Gastrocnemius medialis (tissue), 4 donors: ENCODE data around the gene MAPK8IP1. TPM values are rescaled to one million over a fixed set of nuclear protein-coding genes. Genes with fewer than 3 reads are reported as not detected.

Source experiments
- ATAC-seq, 2 donors: fragments of 150-250 bp; one replicate each; pipeline ENCODE4 v1.9.1; 2016
- DNase-seq, 2 donors: peaks; one replicate each; pipeline ENCODE4 v3.0.0-alpha.2; 2019
- H3K27ac ChIP-seq, 4 donors: fragments of 200-600 bp; sonication (generic); 1 replicate in 1 of 4; 2 replicates in 3 of 4; pipeline ENCODE4 v1.5.1; 2016 to 2018; ENCODE audit warnings: mild to moderate bottlenecking in 2 of 4, moderate library complexity in 1 of 4
- H3K27me3 ChIP-seq, 3 donors: fragments of 200-600 bp; sonication (generic) in 2 of 3; 1 replicate in 1 of 3; 2 replicates in 2 of 3; pipeline versions ENCODE4 v1.5.1 to v1.6.0; 2016 to 2019; ENCODE audit warnings: mild to moderate bottlenecking in 1 of 3, moderate library complexity in 1 of 3
- H3K36me3 ChIP-seq, 2 donors: fragments of 200-600 bp; sonication (generic) in 1 of 2; one replicate each; pipeline ENCODE4 v1.5.1; 2017 to 2018
- H3K4me1 ChIP-seq, 2 donors: fragments of 200-600 bp; sonication (generic) in 1 of 2; one replicate each; pipeline ENCODE4 v1.5.1; 2016 to 2017; ENCODE audit warnings: mild to moderate bottlenecking in 2 of 2
- H3K4me3 ChIP-seq, 4 donors: fragments of 200-600 bp; sonication (generic) in 3 of 4; 1 replicate in 1 of 4; 2 replicates in 3 of 4; pipeline ENCODE4 v1.5.1; 2016 to 2019; ENCODE audit warnings: mild to moderate bottlenecking in 2 of 4
- H3K9me3 ChIP-seq, 3 donors: fragments of 200-600 bp; sonication (generic) in 2 of 3; 1 replicate in 1 of 3; 2 replicates in 2 of 3; pipeline ENCODE4 v1.5.1; 2016 to 2019
- CTCF ChIP-seq, 5 experiments: fragments of 450-650 bp in 3 of 5; fragments of 200-600 bp in 2 of 5; sonication (generic) in 2 of 5; IDR thresholded peaks in 4 of 5; conservative IDR thresholded peaks in 1 of 5; 1 replicate in 4 of 5; 2 replicates in 1 of 5; pipeline ENCODE4 v1.5.1; 2016 to 2019; ENCODE audit warnings: antibody characterized with exemption in 5 of 5, mild to moderate bottlenecking in 3 of 5, moderate library complexity in 3 of 5
- POLR2A ChIP-seq, 2 donors: fragments of 450-650 bp; IDR thresholded peaks; one replicate each; pipeline ENCODE4 v1.6.1; 2017; ENCODE audit warnings: antibody characterized with exemption in 2 of 2, mild to moderate bottlenecking in 2 of 2, moderate library complexity in 2 of 2
- in situ Hi-C, 4 donors: fragments of 200-750 bp; cut with MboI; loops; one replicate each; pipeline versions ENCODE4 v1.15.0 to v1.8.0; 2017; ENCODE audit warnings: low sequenced_read_pairs in 4 of 4
- intact Hi-C: fragments of 100-400 bp; cut with DNase I; formaldehyde crosslinking; loops from one replicate; pipeline ENCODE4 v1.15.1; 2023; ENCODE audit warnings: low total_unique reads
- total RNA-seq, 4 donors: library from RNA; depleted of rRNA; stranded (reverse); fragments of >200 nt; gene quantifications; one replicate each; pipeline versions ENCODE4 v1.1.0 to v1.2.3, GENCODE V29; 2016

Gene MAPK8IP1
- total RNA-seq, 4 donors from 2014 or later = 1.4 to 4.0 (median 1.9) TPM

GRCh38 chr11:45906965-45907611 lies 21.6 kb downstream of the MAPK8IP1 start, which contains the start of gene FREY1:
Gene FREY1, minus strand, starts transcription at chr11:45907271. Its CDS starts 26 bp downstream, at chr11:45907245.
- DNase-seq = no peak
- Histone ChIP-seq H3K9me3 (no peaks in the 10 kb centered on the region), H3K4me3 (no peak within 1 kb of the TSS), H3K4me1 (no peaks in the 10 kb centered on the region), H3K36me3 (peaks cover 0 to 29% of the 10 kb centered on the region in 2 donors), H3K27me3 (no peaks in the 10 kb centered on the region), H3K27ac (no peak within 1 kb of the TSS)
- TF ChIP-seq CTCF (IDR thresholded peaks at IDR 0.05 in 4 of 5, conservative IDR thresholded peaks at IDR 0.05 in 1 of 5) (no peak), POLR2A (IDR thresholded peaks at IDR 0.05) (no peak)
- peak in 1 of 2 donors; percentile 15 for ATAC-seq
- in situ Hi-C loops (no loop called here), intact Hi-C loops (no loop called here)

- intact Hi-C loops (no loop called here), in situ Hi-C loops (no loop called here)
- no peak overlapping the region for H3K4me3 ChIP-seq
- TF ChIP-seq CTCF (IDR thresholded peaks at IDR 0.05 in 4 of 5, conservative IDR thresholded peaks at IDR 0.05 in 1 of 5) (no peak), POLR2A (IDR thresholded peaks at IDR 0.05) (no peak)
- H3K27me3 ChIP-seq = no peaks in the 10 kb centered on the region
- no peaks in the 10 kb centered on the region for H3K4me1 ChIP-seq
- DNase-seq = no peak
- H3K27ac ChIP-seq = no peak overlapping the region
- ATAC-seq = no peak
- no peaks in the 10 kb centered on the region for H3K9me3 ChIP-seq
- H3K36me3 ChIP-seq = peaks cover 0 to 37% of the 10 kb centered on the region in 2 donors
Measured at GRCh38 chr11:45907911-45908370, 22.5 kb downstream of the MAPK8IP1 start.

- H3K4me3 ChIP-seq = no peak overlapping the region
- H3K9me3 ChIP-seq = no peaks in the 10 kb centered on the region
- ATAC-seq (no peak), DNase-seq (no peak)
- no peaks in the 10 kb centered on the region for H3K27me3 ChIP-seq
- H3K4me1 ChIP-seq = no peaks in the 10 kb centered on the region
- in situ Hi-C loops = loop anchor here in 1 of 4 donors (10.0 kb wide), 1 partner anchor 65 kb away; the partner anchor contains the start of gene CRY2
- TF ChIP-seq CTCF (IDR thresholded peaks at IDR 0.05 in 4 of 5, conservative IDR thresholded peaks at IDR 0.05 in 1 of 5) = no peak
- no peak for TF ChIP-seq POLR2A (IDR thresholded peaks at IDR 0.05)
- peaks cover 0 to 56% of the 10 kb centered on the region in 2 donors for H3K36me3 ChIP-seq
- no peak overlapping the region for H3K27ac ChIP-seq
- intact Hi-C loops = no loop called here
Measured at GRCh38 chr11:45909594-45910475, 24.4 kb downstream of the MAPK8IP1 start.

- no peaks in the 10 kb centered on the region for H3K9me3 ChIP-seq
- H3K4me1 ChIP-seq = no peaks in the 10 kb centered on the region
- intact Hi-C loops = no loop called here
- TF ChIP-seq POLR2A (IDR thresholded peaks at IDR 0.05) = no peak
- TF ChIP-seq CTCF (IDR thresholded peaks at IDR 0.05 in 4 of 5, conservative IDR thresholded peaks at IDR 0.05 in 1 of 5) = no peak
- DNase-seq = no peak
- no peak overlapping the region for H3K27ac ChIP-seq
- H3K4me3 ChIP-seq = no peak overlapping the region
- no peak for ATAC-seq
- no peaks in the 10 kb centered on the region for H3K27me3 ChIP-seq
- H3K36me3 ChIP-seq = peaks cover 0 to 64% of the 10 kb centered on the region in 2 donors
- in situ Hi-C loops = loop anchor here in 1 of 4 donors (10.0 kb wide), 1 partner anchor 66 kb away; the partner anchor contains the start of gene CRY2
Measured at GRCh38 chr11:45910623-45911022, 25.2 kb downstream of the MAPK8IP1 start.
